Stromal cell of bone marrow (primary cell): ENCODE results near the gene CCDC152.
A peak's percentile ranks its signal among the peaks of the same experiment; 100 is the strongest.
"Not testable (repeated sequence)": the region's sequence is repeated elsewhere in the genome, so short reads cannot be mapped to it uniquely, and the experiment has no call there.

ENCODE experiments used
- DNase-seq: peaks from one replicate; pipeline ENCODE4 v3.0.0-alpha.2; 2012; ENCODE audit warnings: low read depth

CCDC152 gene

GRCh38 chr5:42756606-42757601 is at the start of gene CCDC152:
TSS of gene CCDC152 (plus strand) at chr5:42756818. CDS start at chr5:42759122, 2,304 bp downstream.
- peak; percentile 7 for DNase-seq

GRCh38 chr5:42715785-42716184 is 40.8 kb upstream of the CCDC152 start:
- DNase-seq, result peak; percentile 74

- no peak for DNase-seq
Observed at GRCh38 chr5:42718591-42718990, 38.0 kb upstream of the CCDC152 start.

- DNase-seq, result no peak
Observed at GRCh38 chr5:42719034-42719433, 37.6 kb upstream of the CCDC152 start.

- DNase-seq, result no peak
Observed at GRCh38 chr5:42720251-42720650, 36.4 kb upstream of the CCDC152 start.

- no peak for DNase-seq
Observed at GRCh38 chr5:42721484-42721883, 35.1 kb upstream of the CCDC152 start.

- not testable (repeated sequence) for DNase-seq
Observed at GRCh38 chr5:42734531-42735058, 22.0 kb upstream of the CCDC152 start.

- no peak for DNase-seq
Observed at GRCh38 chr5:42740920-42741319, 15.7 kb upstream of the CCDC152 start.

- DNase-seq, result no peak
Observed at GRCh38 chr5:42745426-42745825, 11.2 kb upstream of the CCDC152 start.

GRCh38 chr5:42745856-42746255 is 10.8 kb upstream of the CCDC152 start:
- DNase-seq, result no peak

- peak; percentile 3 for DNase-seq
Observed at GRCh38 chr5:42749020-42749419, 7.6 kb upstream of the CCDC152 start.

GRCh38 chr5:42750507-42750906 is 6.1 kb upstream of the CCDC152 start:
- no peak for DNase-seq

GRCh38 chr5:42751044-42751443 is 5.6 kb upstream of the CCDC152 start:
- DNase-seq, result no peak

- no peak for DNase-seq
Observed at GRCh38 chr5:42753099-42753498, 3.5 kb upstream of the CCDC152 start.

- DNase-seq, result no peak
Observed at GRCh38 chr5:42759456-42759855, 2.8 kb downstream of the CCDC152 start.

GRCh38 chr5:42760426-42760825 is 3.8 kb downstream of the CCDC152 start:
- no peak for DNase-seq

- DNase-seq, result no peak
Observed at GRCh38 chr5:42761791-42762190, 5.2 kb downstream of the CCDC152 start.

- DNase-seq, result peak; percentile 35
Observed at GRCh38 chr5:42767491-42768105, 11.0 kb downstream of the CCDC152 start.

GRCh38 chr5:42768106-42768504 is 11.5 kb downstream of the CCDC152 start:
- DNase-seq, result no peak

- no peak for DNase-seq
Observed at GRCh38 chr5:42770003-42770402, 13.4 kb downstream of the CCDC152 start.

- DNase-seq, result peak; percentile 25
Observed at GRCh38 chr5:42772265-42772993, 15.8 kb downstream of the CCDC152 start.

- no peak for DNase-seq
Observed at GRCh38 chr5:42779083-42779482, 22.5 kb downstream of the CCDC152 start.
